Medulla oblongata (tissue), 1 donor: ENCODE measurements around the gene IMMP2L.

Experiments used
- DNase-seq: peaks from one replicate; pipeline ENCODE4 v3.0.0-alpha.2; 2015; ENCODE audit errors: extremely low spot score

Gene IMMP2L

GRCh38 chr7:111038185-111038584 lies 524.1 kb downstream of the IMMP2L start:
- DNase-seq: no peak

- no peak for DNase-seq
These were observed 530.4 kb downstream of the IMMP2L start for GRCh38 chr7:111031916-111032315.

GRCh38 chr7:111030336-111030735 lies 532.0 kb downstream of the IMMP2L start:
- DNase-seq: no peak

GRCh38 chr7:111029574-111030251 lies 532.6 kb downstream of the IMMP2L start:
- DNase-seq: peak; percentile 79

- no peak for DNase-seq
These were observed 533.1 kb downstream of the IMMP2L start for GRCh38 chr7:111029141-111029572.

GRCh38 chr7:111027396-111027795 lies 534.9 kb downstream of the IMMP2L start:
- DNase-seq: no peak

GRCh38 chr7:111026806-111027205 lies 535.5 kb downstream of the IMMP2L start:
- DNase-seq: no peak

GRCh38 chr7:111026343-111026742 lies 535.9 kb downstream of the IMMP2L start:
- no peak for DNase-seq

GRCh38 chr7:111025006-111025405 lies 537.3 kb downstream of the IMMP2L start:
- no peak for DNase-seq

GRCh38 chr7:111018960-111019736 lies 543.1 kb downstream of the IMMP2L start:
- DNase-seq: peak; percentile 34

- no peak for DNase-seq
These were observed 543.8 kb downstream of the IMMP2L start for GRCh38 chr7:111018447-111018846.

- no peak for DNase-seq
These were observed 548.2 kb downstream of the IMMP2L start for GRCh38 chr7:111014079-111014478.

GRCh38 chr7:111012799-111013675 lies 549.3 kb downstream of the IMMP2L start:
- DNase-seq: no peak

GRCh38 chr7:111012149-111012548 lies 550.1 kb downstream of the IMMP2L start:
- DNase-seq: no peak

GRCh38 chr7:111011520-111011919 lies 550.8 kb downstream of the IMMP2L start:
- no peak for DNase-seq

- DNase-seq: no peak
These were observed 551.5 kb downstream of the IMMP2L start for GRCh38 chr7:111010798-111011197.

- no peak for DNase-seq
These were observed 552.7 kb downstream of the IMMP2L start for GRCh38 chr7:111009526-111010040.

- no peak for DNase-seq
These were observed 555.6 kb downstream of the IMMP2L start for GRCh38 chr7:111006691-111007090.

GRCh38 chr7:111006040-111006439 lies 556.3 kb downstream of the IMMP2L start:
- no peak for DNase-seq

GRCh38 chr7:111005445-111005844 lies 556.8 kb downstream of the IMMP2L start:
- DNase-seq: no peak

GRCh38 chr7:111004310-111004901 lies 557.9 kb downstream of the IMMP2L start:
- DNase-seq: no peak

GRCh38 chr7:111003883-111004282 lies 558.4 kb downstream of the IMMP2L start:
- no peak for DNase-seq
